ENCODE measurements around the gene CLIC4. TPM values are rescaled to one million over a fixed set of nuclear protein-coding genes. Genes with fewer than 3 reads are reported as not detected.
A peak's percentile ranks its signal among the peaks of the same experiment; 100 is the strongest.

The CLIC4 gene
- total and polyA plus RNA-seq, 4 donors, result 15.0 to 40.7 (median 28.4) TPM

DNA sequence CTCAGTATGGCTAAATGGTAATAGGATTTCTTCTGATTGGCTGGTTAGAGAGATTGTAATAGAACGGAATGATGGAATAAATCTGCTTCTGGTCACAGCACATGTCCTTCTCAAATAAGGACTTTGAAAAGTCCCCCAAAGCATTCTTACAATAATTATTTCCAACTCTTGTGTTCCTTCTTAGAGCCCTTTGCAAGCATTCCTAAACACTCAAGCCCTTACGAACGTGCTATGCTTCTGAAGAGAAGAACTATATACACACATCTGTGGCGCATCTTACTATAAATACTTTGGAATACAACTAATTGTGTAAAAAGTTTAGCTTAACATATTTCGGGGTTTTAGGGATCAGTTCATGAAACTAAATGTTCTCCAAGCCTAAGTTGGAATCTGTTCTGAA lies 25.6 kb downstream of the CLIC4 start:
- no peaks in the 10 kb centered on the region for H3K9me3 ChIP-seq (ENCODE audit: control insufficient read depth in 4 of 4, low read length in 3 of 4)
- H3K36me3 ChIP-seq (ENCODE audit: control insufficient read depth in 4 of 4, insufficient read depth in 3 of 4, low read depth in 1 of 4, low read length in 3 of 4), result no peaks in the 10 kb centered on the region
- no peak for TF ChIP-seq SP1 (IDR thresholded peaks at IDR 0.05)
- TF ChIP-seq HNF4G (IDR thresholded peaks at IDR 0.05), result no peak
- TF ChIP-seq GABPA (IDR thresholded peaks at IDR 0.05 in 1 of 2, conservative IDR thresholded peaks at IDR 0.05 in 1 of 2), result no peak
- no peak for TF ChIP-seq YY1 (IDR thresholded peaks at IDR 0.05)
- TF ChIP-seq, protein P1, sequence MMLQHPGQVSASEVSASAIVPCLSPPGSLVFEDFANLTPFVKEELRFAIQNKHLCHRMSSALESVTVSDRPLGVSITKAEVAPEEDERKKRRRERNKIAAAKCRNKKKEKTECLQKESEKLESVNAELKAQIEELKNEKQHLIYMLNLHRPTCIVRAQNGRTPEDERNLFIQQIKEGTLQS (IDR thresholded peaks at IDR 0.05), result no peak
- no peak for TF ChIP-seq NR2F2 (IDR thresholded peaks at IDR 0.05)
- no peak for TF ChIP-seq RXRA (IDR thresholded peaks at IDR 0.05)
- TF ChIP-seq JUND (IDR thresholded peaks at IDR 0.05), result no peak
- TF ChIP-seq RAD21 (IDR thresholded peaks at IDR 0.05), result no peak
- TF ChIP-seq, protein P2, sequence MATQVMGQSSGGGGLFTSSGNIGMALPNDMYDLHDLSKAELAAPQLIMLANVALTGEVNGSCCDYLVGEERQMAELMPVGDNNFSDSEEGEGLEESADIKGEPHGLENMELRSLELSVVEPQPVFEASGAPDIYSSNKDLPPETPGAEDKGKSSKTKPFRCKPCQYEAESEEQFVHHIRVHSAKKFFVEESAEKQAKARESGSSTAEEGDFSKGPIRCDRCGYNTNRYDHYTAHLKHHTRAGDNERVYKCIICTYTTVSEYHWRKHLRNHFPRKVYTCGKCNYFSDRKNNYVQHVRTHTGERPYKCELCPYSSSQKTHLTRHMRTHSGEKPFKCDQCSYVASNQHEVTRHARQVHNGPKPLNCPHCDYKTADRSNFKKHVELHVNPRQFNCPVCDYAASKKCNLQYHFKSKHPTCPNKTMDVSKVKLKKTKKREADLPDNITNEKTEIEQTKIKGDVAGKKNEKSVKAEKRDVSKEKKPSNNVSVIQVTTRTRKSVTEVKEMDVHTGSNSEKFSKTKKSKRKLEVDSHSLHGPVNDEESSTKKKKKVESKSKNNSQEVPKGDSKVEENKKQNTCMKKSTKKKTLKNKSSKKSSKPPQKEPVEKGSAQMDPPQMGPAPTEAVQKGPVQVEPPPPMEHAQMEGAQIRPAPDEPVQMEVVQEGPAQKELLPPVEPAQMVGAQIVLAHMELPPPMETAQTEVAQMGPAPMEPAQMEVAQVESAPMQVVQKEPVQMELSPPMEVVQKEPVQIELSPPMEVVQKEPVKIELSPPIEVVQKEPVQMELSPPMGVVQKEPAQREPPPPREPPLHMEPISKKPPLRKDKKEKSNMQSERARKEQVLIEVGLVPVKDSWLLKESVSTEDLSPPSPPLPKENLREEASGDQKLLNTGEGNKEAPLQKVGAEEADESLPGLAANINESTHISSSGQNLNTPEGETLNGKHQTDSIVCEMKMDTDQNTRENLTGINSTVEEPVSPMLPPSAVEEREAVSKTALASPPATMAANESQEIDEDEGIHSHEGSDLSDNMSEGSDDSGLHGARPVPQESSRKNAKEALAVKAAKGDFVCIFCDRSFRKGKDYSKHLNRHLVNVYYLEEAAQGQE (IDR thresholded peaks at IDR 0.05), result no peak
- no peak for TF ChIP-seq EGR1 (IDR thresholded peaks at IDR 0.05; ENCODE audit: low read depth in 2 of 2)
- TF ChIP-seq, protein P3, sequence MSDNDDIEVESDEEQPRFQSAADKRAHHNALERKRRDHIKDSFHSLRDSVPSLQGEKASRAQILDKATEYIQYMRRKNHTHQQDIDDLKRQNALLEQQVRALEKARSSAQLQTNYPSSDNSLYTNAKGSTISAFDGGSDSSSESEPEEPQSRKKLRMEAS (IDR thresholded peaks at IDR 0.05), result no peak
- TF ChIP-seq, protein P4, sequence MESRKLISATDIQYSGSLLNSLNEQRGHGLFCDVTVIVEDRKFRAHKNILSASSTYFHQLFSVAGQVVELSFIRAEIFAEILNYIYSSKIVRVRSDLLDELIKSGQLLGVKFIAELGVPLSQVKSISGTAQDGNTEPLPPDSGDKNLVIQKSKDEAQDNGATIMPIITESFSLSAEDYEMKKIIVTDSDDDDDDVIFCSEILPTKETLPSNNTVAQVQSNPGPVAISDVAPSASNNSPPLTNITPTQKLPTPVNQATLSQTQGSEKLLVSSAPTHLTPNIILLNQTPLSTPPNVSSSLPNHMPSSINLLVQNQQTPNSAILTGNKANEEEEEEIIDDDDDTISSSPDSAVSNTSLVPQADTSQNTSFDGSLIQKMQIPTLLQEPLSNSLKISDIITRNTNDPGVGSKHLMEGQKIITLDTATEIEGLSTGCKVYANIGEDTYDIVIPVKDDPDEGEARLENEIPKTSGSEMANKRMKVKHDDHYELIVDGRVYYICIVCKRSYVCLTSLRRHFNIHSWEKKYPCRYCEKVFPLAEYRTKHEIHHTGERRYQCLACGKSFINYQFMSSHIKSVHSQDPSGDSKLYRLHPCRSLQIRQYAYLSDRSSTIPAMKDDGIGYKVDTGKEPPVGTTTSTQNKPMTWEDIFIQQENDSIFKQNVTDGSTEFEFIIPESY (IDR thresholded peaks at IDR 0.05), result no peak
- TF ChIP-seq HNF4A (conservative IDR thresholded peaks at IDR 0.05), result no peak
- no peak for DNase-seq (ENCODE audit: low spot score)
- WGBS, result 83% methylated on average over 5 of the region's 5 CpGs
- peak overlapping the region; percentile 28 to 73 for H3K27ac ChIP-seq (ENCODE audit: low read depth in 1 of 2, low read length in 2 of 2)
- H3K4me1 ChIP-seq (ENCODE audit: control insufficient read depth in 4 of 4, insufficient read depth in 4 of 4, low read length in 3 of 4), result peaks cover 9 to 46% (median 28%) of the 10 kb centered on the region in 4 donors
- no peak overlapping the region for H3K9ac ChIP-seq (ENCODE audit: low read depth in 1 of 2, low read length in 2 of 2)
- no peak overlapping the region for H3K4me3 ChIP-seq (ENCODE audit: low read depth in 1 of 3, low read length in 3 of 3)
- no peaks in the 10 kb centered on the region for H3K27me3 ChIP-seq (ENCODE audit: control insufficient read depth in 4 of 4, insufficient read depth in 4 of 4, low read length in 3 of 4)

DNA sequence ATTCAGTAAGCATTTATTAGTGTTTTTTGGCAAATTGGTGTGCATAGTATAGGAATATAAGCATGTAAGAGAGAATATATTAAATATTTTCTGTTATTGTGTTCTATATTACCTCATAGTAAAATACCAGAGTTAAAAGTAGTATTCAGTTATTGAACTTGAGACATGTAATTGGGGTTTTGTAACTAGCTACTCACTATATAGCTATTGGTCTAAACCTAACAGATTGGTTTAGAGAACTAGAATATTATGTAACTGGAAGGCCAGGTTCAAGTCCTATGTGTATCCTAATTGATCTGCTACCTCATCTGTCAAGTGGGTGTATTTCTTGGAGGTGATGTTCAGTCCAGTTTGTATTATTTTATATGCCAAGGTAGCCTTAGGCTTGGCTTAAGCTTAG lies 26.3 kb downstream of the CLIC4 start:
- no peaks in the 10 kb centered on the region for H3K36me3 ChIP-seq (ENCODE audit: control insufficient read depth in 4 of 4, insufficient read depth in 3 of 4, low read depth in 1 of 4, low read length in 3 of 4)
- no peak overlapping the region for H3K27ac ChIP-seq (ENCODE audit: low read depth in 1 of 2, low read length in 2 of 2)
- H3K9ac ChIP-seq (ENCODE audit: low read depth in 1 of 2, low read length in 2 of 2), result no peak overlapping the region
- no peaks in the 10 kb centered on the region for H3K9me3 ChIP-seq (ENCODE audit: control insufficient read depth in 4 of 4, low read length in 3 of 4)
- no peak overlapping the region for H3K4me3 ChIP-seq (ENCODE audit: low read depth in 1 of 3, low read length in 3 of 3)
- peaks cover 6 to 43% (median 31%) of the 10 kb centered on the region in 4 donors for H3K4me1 ChIP-seq (ENCODE audit: control insufficient read depth in 4 of 4, insufficient read depth in 4 of 4, low read length in 3 of 4)
- DNase-seq (ENCODE audit: low spot score), result no peak
- no peaks in the 10 kb centered on the region for H3K27me3 ChIP-seq (ENCODE audit: control insufficient read depth in 4 of 4, insufficient read depth in 4 of 4, low read length in 3 of 4)
- TF ChIP-seq HNF4A (conservative IDR thresholded peaks at IDR 0.05), result no peak
- TF ChIP-seq NR2F2 (IDR thresholded peaks at IDR 0.05), result no peak
- TF ChIP-seq, protein P1 (IDR thresholded peaks at IDR 0.05), result no peak
- TF ChIP-seq SP1 (IDR thresholded peaks at IDR 0.05), result no peak
- no peak for TF ChIP-seq GABPA (IDR thresholded peaks at IDR 0.05 in 1 of 2, conservative IDR thresholded peaks at IDR 0.05 in 1 of 2)
- TF ChIP-seq FOXA2 (IDR thresholded peaks at IDR 0.05), result no peak
- TF ChIP-seq JUND (IDR thresholded peaks at IDR 0.05), result no peak
- TF ChIP-seq EGR1 (IDR thresholded peaks at IDR 0.05; ENCODE audit: low read depth in 2 of 2), result no peak
- TF ChIP-seq FOXA1 (IDR thresholded peaks at IDR 0.05), result no peak
- no peak for TF ChIP-seq RAD21 (IDR thresholded peaks at IDR 0.05)
- TF ChIP-seq HNF4G (IDR thresholded peaks at IDR 0.05), result no peak
- no peak for TF ChIP-seq TAF1 (conservative IDR thresholded peaks at IDR 0.05)
- no peak for TF ChIP-seq RXRA (IDR thresholded peaks at IDR 0.05)
